Measurements from ENCODE around the gene RPGRIP1L.

DNA sequence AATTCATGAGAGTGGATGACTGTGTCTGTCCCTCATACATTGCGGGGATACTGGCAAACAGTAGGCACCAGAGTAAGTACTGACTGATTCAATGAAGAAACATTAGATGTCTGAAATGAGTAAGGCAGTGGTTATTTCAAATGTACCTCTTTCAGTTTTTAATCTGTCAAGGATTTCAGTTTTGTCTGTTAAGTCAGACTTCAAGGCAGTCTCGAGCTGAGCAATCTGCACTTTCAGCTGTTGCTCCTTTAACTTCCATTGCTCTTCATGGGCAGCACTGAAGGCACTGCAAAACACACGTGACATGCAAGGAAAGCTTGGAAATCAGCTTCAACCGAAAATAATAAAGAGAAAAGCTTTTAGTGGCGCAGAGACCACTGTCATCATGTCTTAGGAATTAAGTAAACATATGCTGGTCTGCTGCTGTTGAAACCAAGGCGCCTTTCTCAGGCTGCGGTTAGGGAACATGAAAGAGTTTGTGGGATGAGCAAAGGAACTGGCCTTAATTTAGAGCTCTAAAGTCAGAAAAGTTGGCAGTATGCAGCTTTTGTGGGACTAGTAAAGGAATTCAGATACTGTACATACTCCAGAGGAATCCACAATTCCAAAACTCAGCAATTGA lies 38.8 kb downstream of the RPGRIP1L start:
- TF ChIP-seq GATA3 (IDR thresholded peaks at IDR 0.05; ENCODE audit: low read depth, low read length) (no peak), GATA2 (IDR thresholded peaks at IDR 0.05; ENCODE audit: low read depth, low read length) (no peak)
